B cell (primary cell): ENCODE results near the gene ZMIZ1. TPM values are rescaled to one million over a fixed set of nuclear protein-coding genes. Genes with fewer than 3 reads are reported as not detected.
A peak's percentile ranks its signal among the peaks of the same experiment; 100 is the strongest.

ENCODE experiments used
- ATAC-seq: fragments of 200-7000 bp; cut with Tn5 transposase; one replicate; pipeline ENCODE4 v1.10.0; 2021; ENCODE audit warnings: low read depth, mild to moderate bottlenecking, moderate number of reproducible peaks, moderate library complexity
- CTCF ChIA-PET: fragments of 350-600 bp; sonication (Branson Sonifier 250); formaldehyde crosslinking; loops from one replicate; lab custom pipeline; 2021; ENCODE audit warnings: antibody characterized with exemption, inconsistent platforms; lab: Charles Lee
- POLR2A ChIA-PET: fragments of 350-600 bp; sonication (Branson Sonifier 250); formaldehyde crosslinking; loops from one replicate; lab custom pipeline; 2021; ENCODE audit warnings: antibody characterized with exemption; lab: Charles Lee
- DNase-seq: peaks from one replicate; pipeline ENCODE4 v3.0.0; 2013
- H2AFZ ChIP-seq: 2 replicates; pipeline ENCODE4 v1.6.1; 2012; ENCODE audit warnings: mild to moderate bottlenecking, low read depth, low read length; ENCODE audit not compliant: insufficient read depth, poor library complexity, severe bottlenecking
- H3K27ac ChIP-seq, 2 donors: 1 replicate in 1 of 2; 2 replicates in 1 of 2; pipeline ENCODE4 v1.5.1; 2012 to 2013; ENCODE audit warnings: low read length in 2 of 2, mild to moderate bottlenecking in 2 of 2, moderate library complexity in 1 of 2
- H3K27me3 ChIP-seq, 4 experiments: fragments of 200-600 bp in 1 of 4; sonication (generic) in 1 of 4; replicated peaks in 1 of 4; 1 replicate in 2 of 4; 2 replicates in 2 of 4; pipeline versions ENCODE4 v1.6.1 to v1.7.0; 2013 to 2016; ENCODE audit warnings: low read length in 3 of 4, mild to moderate bottlenecking in 2 of 4, mixed read lengths in 1 of 4, moderate library complexity in 1 of 4; ENCODE audit not compliant: insufficient read depth in 4 of 4, control insufficient read depth in 3 of 4; ENCODE audit errors: control extremely low read depth in 1 of 4
- H3K36me3 ChIP-seq, 2 experiments: replicated peaks in 1 of 2; 1 replicate in 1 of 2; 2 replicates in 1 of 2; pipeline versions ENCODE4 v1.6.1 to v1.7.1; 2013; ENCODE audit warnings: low read length in 1 of 2; ENCODE audit not compliant: insufficient read depth in 2 of 2, control insufficient read depth in 1 of 2; ENCODE audit errors: control extremely low read depth in 1 of 2, extremely low read depth in 1 of 2
- H3K4me1 ChIP-seq, 2 donors: fragments of 200-600 bp in 1 of 2; sonication (generic) in 1 of 2; 1 replicate in 1 of 2; 2 replicates in 1 of 2; pipeline versions ENCODE4 v1.5.1 to v1.6.1; 2013 to 2017; ENCODE audit warnings: low read length in 2 of 2; ENCODE audit not compliant: control insufficient read depth in 2 of 2, insufficient read depth in 2 of 2
- H3K4me2 ChIP-seq: replicated peaks from 2 replicates; pipeline ENCODE3; 2012; ENCODE audit warnings: mild to moderate bottlenecking, low read depth, low read length; ENCODE audit not compliant: poor library complexity, severe bottlenecking
- H3K4me3 ChIP-seq, 5 experiments: fragments of 200-600 bp in 1 of 5; sonication (generic) in 1 of 5; 1 replicate in 3 of 5; 2 replicates in 2 of 5; pipeline versions ENCODE4 v1.5.1 to v1.7.0; 2011 to 2016; ENCODE audit warnings: low read length in 4 of 5, mild to moderate bottlenecking in 4 of 5, low read depth in 2 of 5, control low read depth in 1 of 5, moderate library complexity in 1 of 5; ENCODE audit not compliant: insufficient read depth in 1 of 5; ENCODE audit errors: control extremely low read depth in 1 of 5, extremely low read depth in 1 of 5
- H3K79me2 ChIP-seq: fragments of 200-600 bp; sonication (generic); one replicate; pipeline ENCODE4 v1.6.0; 2016; ENCODE audit warnings: low read length; ENCODE audit not compliant: control insufficient read depth, insufficient read depth
- H3K9ac ChIP-seq: fragments of 200-600 bp; sonication (generic); 2 replicates; pipeline ENCODE4 v1.6.1; 2017; ENCODE audit warnings: mild to moderate bottlenecking, low read length, moderate library complexity
- H3K9me3 ChIP-seq, 3 donors: one replicate each; pipeline versions ENCODE4 v1.6.1 to v1.7.1; 2013; ENCODE audit warnings: low read length in 2 of 3; ENCODE audit not compliant: control insufficient read depth in 2 of 3, insufficient read depth in 1 of 3; ENCODE audit errors: control extremely low read depth in 1 of 3
- H4K20me1 ChIP-seq: 2 replicates; pipeline ENCODE4 v1.6.0; 2012; ENCODE audit warnings: mild to moderate bottlenecking, low read length; ENCODE audit not compliant: insufficient read depth, control insufficient read depth, poor library complexity, severe bottlenecking
- H3K27ac Mint-ChIP-seq: one replicate; pipeline ENCODE4 v1.8.0; 2021; ENCODE audit warnings: mixed read lengths
- H3K27me3 Mint-ChIP-seq: one replicate; pipeline ENCODE4 v1.8.0; 2021; ENCODE audit warnings: mixed read lengths
- H3K4me1 Mint-ChIP-seq: one replicate; pipeline ENCODE4 v1.8.0; 2021; ENCODE audit warnings: mixed read lengths
- H3K4me3 Mint-ChIP-seq: one replicate; pipeline ENCODE4 v1.8.0; 2021; ENCODE audit warnings: mixed read lengths
- H3K9me3 Mint-ChIP-seq: one replicate; pipeline ENCODE4 v1.8.0; 2022; ENCODE audit warnings: mixed read lengths; ENCODE audit not compliant: insufficient read depth
- CTCF ChIP-seq: fragments of 200-600 bp; IDR thresholded peaks from one replicate; pipeline ENCODE4 v1.8.0; 2022; ENCODE audit warnings: antibody characterized with exemption, mild to moderate bottlenecking
- EZH2 ChIP-seq: IDR thresholded peaks from 2 replicates; pipeline ENCODE4 v1.6.1; 2012; ENCODE audit warnings: borderline replicate concordance, low read depth, mild to moderate bottlenecking, moderate library complexity, low read length; ENCODE audit not compliant: insufficient read depth, poor library complexity, severe bottlenecking
- WGBS: methylation state at CpG from one replicate; pipeline ENCODE4 v1.1.5; 2013; ENCODE audit warnings: missing lambda C conversion rate; ENCODE audit not compliant: insufficient coverage; 5-methylcytosine and 5-hydroxymethylcytosine counted together
- intact Hi-C: fragments of 100-400 bp; cut with micrococcal nuclease; formaldehyde crosslinking; loops from one replicate; pipeline ENCODE4 v1.10.0; 2022
- polyA plus RNA-seq: library from polyadenylated mRNA; depleted of rRNA; stranded (reverse); fragments of >200 nt; gene quantifications from 2 replicates; pipeline ENCODE4 v1.2.3, GENCODE V29; 2012
- total RNA-seq, 2 donors: library from RNA; stranded (reverse); fragments of 120-200 nt in 1 of 2; gene quantifications; 1 replicate in 1 of 2; 2 replicates in 1 of 2; pipeline versions ENCODE4 v1.2.3 to v1.2.4, GENCODE V29; 2013 to 2022

ZMIZ1 gene
- total and polyA plus RNA-seq, 2 donors (not counting 1 experiment from before 2014, with no cell fraction given) = 14.3 to 64.9 TPM

- peaks cover 0 to 38% (median 26%) of the 10 kb centered on the region in 4 experiments for H3K27me3 ChIP-seq
- H3K9me3 ChIP-seq = no peaks in the 10 kb centered on the region
- Mint-ChIP-seq H3K4me3 (peak overlapping the region; percentile 80), H3K9me3 (no peaks in the 10 kb centered on the region), H3K27ac (no peak overlapping the region), H3K4me1 (peaks cover 29% of the 10 kb centered on the region), H3K27me3 (peaks cover 37% of the 10 kb centered on the region)
- intact Hi-C loops = loop anchor here (2.0 kb wide), 1 partner anchor 174 kb away; no protein-coding TSS in a partner anchor
- H3K4me3 ChIP-seq = peak overlapping the region; percentile 26 to 94 (median 67)
- H4K20me1 ChIP-seq = no peaks in the 10 kb centered on the region
- CTCF ChIA-PET = no interaction called here
- peaks cover 8% of the 10 kb centered on the region for H3K79me2 ChIP-seq
- peak overlapping the region; percentile 86 for H3K4me2 ChIP-seq
- ATAC-seq = no peak
- POLR2A ChIA-PET = interaction anchor here (0.6 kb wide), 1 partner anchor 276 kb away, joined by 3 read pairs; no protein-coding TSS in a partner anchor
- no peaks in the 10 kb centered on the region for H3K36me3 ChIP-seq
- TF ChIP-seq CTCF = no peak
- TF ChIP-seq EZH2 = no peak
- H3K4me1 ChIP-seq = peaks cover 18 to 35% of the 10 kb centered on the region in 2 donors
- WGBS = 1% methylated on average over 27 of the region's 32 CpGs
- DNase-seq = peak; percentile 59
- no peak overlapping the region for H3K27ac ChIP-seq
- H3K9ac ChIP-seq = peak overlapping the region; percentile 64
- peak overlapping the region; percentile 56 for H2AFZ ChIP-seq
These were observed 2.0 kb downstream of the ZMIZ1 start for GRCh38 chr10:79070606-79071395.
